ENCODE data around the gene MIDN.

- no peak for TF ChIP-seq CTCF (IDR thresholded peaks at IDR 0.05; ENCODE audit: low read length)
- TF ChIP-seq EZH2 (optimal IDR thresholded peaks at IDR 0.05; ENCODE audit: low read depth, low read length) = no peak
Observed at GRCh38 chr19:1237754-1238368, 10.5 kb upstream of the MIDN start, which contains the start of gene CBARP.

Measured in MM.1S (cell line).